HG03439 (cell line): ENCODE results near the gene PDCD6IP.
"Not testable (repeated sequence)": the region's sequence is repeated elsewhere in the genome, so short reads cannot be mapped to it uniquely, and the experiment has no call there.

ENCODE experiments used
- ATAC-seq: cut with Tn5 transposase; IDR thresholded peaks from one replicate; pipeline ENCODE4 v1.9.1; 2021; ENCODE audit warnings: mild to moderate bottlenecking, moderate library complexity; ENCODE audit not compliant: unreplicated experiment

Gene PDCD6IP

GRCh38 chr3:33798418-33799201 is at the start of gene PDCD6IP:
Gene PDCD6IP, plus strand, starts transcription at chr3:33798630. Its CDS starts 99 bp downstream, at chr3:33798729.
- peak; percentile 91 for ATAC-seq

GRCh38 chr3:33749546-33750210 is 48.8 kb upstream of the PDCD6IP start:
- ATAC-seq: no peak

- ATAC-seq: no peak
Observed at GRCh38 chr3:33750211-33750548, 48.2 kb upstream of the PDCD6IP start.

- ATAC-seq: no peak
Observed at GRCh38 chr3:33751336-33751735, 47.1 kb upstream of the PDCD6IP start.

- ATAC-seq: not testable (repeated sequence)
Observed at GRCh38 chr3:33754391-33754790, 44.0 kb upstream of the PDCD6IP start.

GRCh38 chr3:33758281-33758680 is 40.1 kb upstream of the PDCD6IP start:
- ATAC-seq: no peak

GRCh38 chr3:33758864-33759263 is 39.6 kb upstream of the PDCD6IP start:
- ATAC-seq: no peak

GRCh38 chr3:33768578-33769330 is 29.7 kb upstream of the PDCD6IP start:
- ATAC-seq: no peak

GRCh38 chr3:33773637-33774036 is 24.8 kb upstream of the PDCD6IP start:
- no peak for ATAC-seq

GRCh38 chr3:33775363-33775762 is 23.1 kb upstream of the PDCD6IP start:
- no peak for ATAC-seq

GRCh38 chr3:33777996-33778395 is 20.4 kb upstream of the PDCD6IP start:
- ATAC-seq: no peak

GRCh38 chr3:33779751-33780150 is 18.7 kb upstream of the PDCD6IP start:
- no peak for ATAC-seq

GRCh38 chr3:33781413-33781812 is 17.0 kb upstream of the PDCD6IP start:
- ATAC-seq: not testable (repeated sequence)

- no peak for ATAC-seq
Observed at GRCh38 chr3:33786565-33787327, 11.7 kb upstream of the PDCD6IP start.

GRCh38 chr3:33787328-33788009 is 11.0 kb upstream of the PDCD6IP start:
- peak; percentile 89 for ATAC-seq

GRCh38 chr3:33789183-33789954 is 9.1 kb upstream of the PDCD6IP start:
- no peak for ATAC-seq

GRCh38 chr3:33790091-33790490 is 8.3 kb upstream of the PDCD6IP start:
- ATAC-seq: no peak

- ATAC-seq: no peak
Observed at GRCh38 chr3:33791477-33792166, 6.8 kb upstream of the PDCD6IP start.
